ENCODE measurements around the gene KATNA1. TPM values are rescaled to one million over a fixed set of nuclear protein-coding genes. Genes with fewer than 3 reads are reported as not detected.

Gene KATNA1
- total and polyA plus RNA-seq, 9 of the 15 experiments (the other 6 are each of a cell fraction or from before 2014, with no cell fraction given): 22.5 to 76.9 (median 45.0) TPM

DNA sequence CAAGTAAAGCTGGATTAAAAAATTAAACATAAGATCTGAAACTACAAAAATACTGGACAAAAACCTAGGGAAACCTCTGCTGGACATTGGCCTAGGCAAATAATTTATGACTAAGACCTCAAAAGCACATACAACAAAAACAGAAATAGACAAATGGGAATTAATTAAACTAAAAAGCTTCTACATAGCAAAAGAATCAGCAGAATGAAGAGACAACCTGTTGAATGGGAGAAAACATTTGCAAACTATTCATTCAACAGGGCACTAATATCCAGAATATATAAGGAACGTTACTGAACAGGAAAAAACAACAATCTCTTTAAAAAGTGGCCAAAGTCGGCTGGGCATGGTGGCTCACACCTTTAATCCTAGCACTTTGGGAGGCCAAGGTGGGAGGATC lies 89.1 kb downstream of the KATNA1 start (continued):
- TF ChIP-seq MAFK (IDR thresholded peaks at IDR 0.05; ENCODE audit: low read length) (no peak), CEBPB (tag; IDR thresholded peaks at IDR 0.05) (no peak), TARDBP (IDR thresholded peaks at IDR 0.05) (no peak)
- TF ChIP-seq, protein P1, sequence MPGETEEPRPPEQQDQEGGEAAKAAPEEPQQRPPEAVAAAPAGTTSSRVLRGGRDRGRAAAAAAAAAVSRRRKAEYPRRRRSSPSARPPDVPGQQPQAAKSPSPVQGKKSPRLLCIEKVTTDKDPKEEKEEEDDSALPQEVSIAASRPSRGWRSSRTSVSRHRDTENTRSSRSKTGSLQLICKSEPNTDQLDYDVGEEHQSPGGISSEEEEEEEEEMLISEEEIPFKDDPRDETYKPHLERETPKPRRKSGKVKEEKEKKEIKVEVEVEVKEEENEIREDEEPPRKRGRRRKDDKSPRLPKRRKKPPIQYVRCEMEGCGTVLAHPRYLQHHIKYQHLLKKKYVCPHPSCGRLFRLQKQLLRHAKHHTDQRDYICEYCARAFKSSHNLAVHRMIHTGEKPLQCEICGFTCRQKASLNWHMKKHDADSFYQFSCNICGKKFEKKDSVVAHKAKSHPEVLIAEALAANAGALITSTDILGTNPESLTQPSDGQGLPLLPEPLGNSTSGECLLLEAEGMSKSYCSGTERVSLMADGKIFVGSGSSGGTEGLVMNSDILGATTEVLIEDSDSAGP (CRISPR knock-in tag; IDR thresholded peaks at IDR 0.05): no peak

DNA sequence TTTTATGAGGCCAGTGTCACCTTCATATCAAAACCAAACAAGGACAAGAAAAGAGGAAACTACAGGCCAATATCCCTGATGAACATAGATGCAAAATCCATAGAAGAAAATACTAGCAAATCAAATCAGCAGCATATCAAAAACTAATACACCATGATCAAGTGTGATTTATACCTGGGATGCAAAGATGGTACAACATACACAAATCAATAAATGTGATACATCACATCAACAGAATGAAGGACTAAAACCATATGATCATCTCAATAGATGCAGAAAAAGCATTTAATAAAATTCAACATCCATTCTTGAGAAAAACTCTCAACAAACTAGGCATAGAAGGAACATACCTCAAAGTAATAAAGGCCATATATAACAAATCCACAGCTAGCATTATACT lies 90.5 kb downstream of the KATNA1 start:
- H3K27ac ChIP-seq (ENCODE audit: extremely low read depth, low read depth, low read length): no peak overlapping the region
- peaks cover 8 to 11% of the 10 kb centered on the region in 2 experiments; a peak in 3 of 5 replicates for H3K27me3 ChIP-seq (ENCODE audit: control insufficient read depth in 2 of 2, insufficient read depth in 2 of 2, low read length in 2 of 2)
- FAIRE-seq (no peak), ATAC-seq (no peak), DNase-seq (ENCODE audit: extremely low read depth in 1 of 4, low spot score in 3 of 4) (no peak)
- ChIA-PET POLR2A (no interaction called here), CTCF (ENCODE audit: low intra/inter-chr PET ratio) (no interaction called here)
- H3K9me1 ChIP-seq (ENCODE audit: control insufficient read depth, insufficient read depth, low read length): no peaks in the 10 kb centered on the region
- H3K36me3 ChIP-seq (ENCODE audit: control insufficient read depth, insufficient read depth, low read length): no peaks in the 10 kb centered on the region
- no peak overlapping the region for H3K4me2 ChIP-seq (ENCODE audit: insufficient read depth, low read length)
- no peak overlapping the region for H3K4me3 ChIP-seq
- H3K9me3 ChIP-seq (replicated peaks; ENCODE audit: control insufficient read depth, insufficient read depth, low read depth, low read length): no peaks in the 10 kb centered on the region
- no peak overlapping the region for H2AFZ ChIP-seq (ENCODE audit: low read depth, low read length)
- H4K20me1 ChIP-seq (replicated peaks; ENCODE audit: control insufficient read depth, insufficient read depth, low read length): no peaks in the 10 kb centered on the region
- no TSS peak for BruUV-seq (replicated peaks)
- no peak overlapping the region for H3K9ac ChIP-seq (ENCODE audit: insufficient read depth in 1 of 2, low read depth in 2 of 2, low read length in 2 of 2)
- H3K79me2 ChIP-seq (ENCODE audit: control insufficient read depth, insufficient read depth, low read length): no peaks in the 10 kb centered on the region
- intact Hi-C loops (cut with micrococcal nuclease) (no loop called here), in situ Hi-C loops (cut with MboI) (no loop called here)
- H3K4me1 ChIP-seq (replicated peaks in 1 of 2; ENCODE audit: control insufficient read depth in 2 of 2, insufficient read depth in 2 of 2, low read length in 2 of 2): no peaks in the 10 kb centered on the region
- TF ChIP-seq PTTG1 (tag; IDR thresholded peaks at IDR 0.05; ENCODE audit: low read depth) (no peak), MTF1 (CRISPR knock-in tag; IDR thresholded peaks at IDR 0.05; ENCODE audit: borderline replicate concordance) (no peak), ZBED1 (IDR thresholded peaks at IDR 0.05) (no peak), GTF2A2 (tag; IDR thresholded peaks at IDR 0.05) (no peak), ZNF124 (CRISPR knock-in tag; IDR thresholded peaks at IDR 0.05) (no peak), JUN (IDR thresholded peaks at IDR 0.05; ENCODE audit: borderline replicate concordance, low read depth, low read length) (no peak), JUN (CRISPR knock-in tag; IDR thresholded peaks at IDR 0.05; ENCODE audit: borderline replicate concordance) (no peak), MYBL2 (IDR thresholded peaks at IDR 0.05; ENCODE audit: low read depth) (no peak), MYBL2 (CRISPR knock-in tag; IDR thresholded peaks at IDR 0.05; ENCODE audit: borderline replicate concordance) (no peak), DDX20 (tag; IDR thresholded peaks at IDR 0.05; ENCODE audit: low read depth) (no peak)
- TF ChIP-seq, protein P2, sequence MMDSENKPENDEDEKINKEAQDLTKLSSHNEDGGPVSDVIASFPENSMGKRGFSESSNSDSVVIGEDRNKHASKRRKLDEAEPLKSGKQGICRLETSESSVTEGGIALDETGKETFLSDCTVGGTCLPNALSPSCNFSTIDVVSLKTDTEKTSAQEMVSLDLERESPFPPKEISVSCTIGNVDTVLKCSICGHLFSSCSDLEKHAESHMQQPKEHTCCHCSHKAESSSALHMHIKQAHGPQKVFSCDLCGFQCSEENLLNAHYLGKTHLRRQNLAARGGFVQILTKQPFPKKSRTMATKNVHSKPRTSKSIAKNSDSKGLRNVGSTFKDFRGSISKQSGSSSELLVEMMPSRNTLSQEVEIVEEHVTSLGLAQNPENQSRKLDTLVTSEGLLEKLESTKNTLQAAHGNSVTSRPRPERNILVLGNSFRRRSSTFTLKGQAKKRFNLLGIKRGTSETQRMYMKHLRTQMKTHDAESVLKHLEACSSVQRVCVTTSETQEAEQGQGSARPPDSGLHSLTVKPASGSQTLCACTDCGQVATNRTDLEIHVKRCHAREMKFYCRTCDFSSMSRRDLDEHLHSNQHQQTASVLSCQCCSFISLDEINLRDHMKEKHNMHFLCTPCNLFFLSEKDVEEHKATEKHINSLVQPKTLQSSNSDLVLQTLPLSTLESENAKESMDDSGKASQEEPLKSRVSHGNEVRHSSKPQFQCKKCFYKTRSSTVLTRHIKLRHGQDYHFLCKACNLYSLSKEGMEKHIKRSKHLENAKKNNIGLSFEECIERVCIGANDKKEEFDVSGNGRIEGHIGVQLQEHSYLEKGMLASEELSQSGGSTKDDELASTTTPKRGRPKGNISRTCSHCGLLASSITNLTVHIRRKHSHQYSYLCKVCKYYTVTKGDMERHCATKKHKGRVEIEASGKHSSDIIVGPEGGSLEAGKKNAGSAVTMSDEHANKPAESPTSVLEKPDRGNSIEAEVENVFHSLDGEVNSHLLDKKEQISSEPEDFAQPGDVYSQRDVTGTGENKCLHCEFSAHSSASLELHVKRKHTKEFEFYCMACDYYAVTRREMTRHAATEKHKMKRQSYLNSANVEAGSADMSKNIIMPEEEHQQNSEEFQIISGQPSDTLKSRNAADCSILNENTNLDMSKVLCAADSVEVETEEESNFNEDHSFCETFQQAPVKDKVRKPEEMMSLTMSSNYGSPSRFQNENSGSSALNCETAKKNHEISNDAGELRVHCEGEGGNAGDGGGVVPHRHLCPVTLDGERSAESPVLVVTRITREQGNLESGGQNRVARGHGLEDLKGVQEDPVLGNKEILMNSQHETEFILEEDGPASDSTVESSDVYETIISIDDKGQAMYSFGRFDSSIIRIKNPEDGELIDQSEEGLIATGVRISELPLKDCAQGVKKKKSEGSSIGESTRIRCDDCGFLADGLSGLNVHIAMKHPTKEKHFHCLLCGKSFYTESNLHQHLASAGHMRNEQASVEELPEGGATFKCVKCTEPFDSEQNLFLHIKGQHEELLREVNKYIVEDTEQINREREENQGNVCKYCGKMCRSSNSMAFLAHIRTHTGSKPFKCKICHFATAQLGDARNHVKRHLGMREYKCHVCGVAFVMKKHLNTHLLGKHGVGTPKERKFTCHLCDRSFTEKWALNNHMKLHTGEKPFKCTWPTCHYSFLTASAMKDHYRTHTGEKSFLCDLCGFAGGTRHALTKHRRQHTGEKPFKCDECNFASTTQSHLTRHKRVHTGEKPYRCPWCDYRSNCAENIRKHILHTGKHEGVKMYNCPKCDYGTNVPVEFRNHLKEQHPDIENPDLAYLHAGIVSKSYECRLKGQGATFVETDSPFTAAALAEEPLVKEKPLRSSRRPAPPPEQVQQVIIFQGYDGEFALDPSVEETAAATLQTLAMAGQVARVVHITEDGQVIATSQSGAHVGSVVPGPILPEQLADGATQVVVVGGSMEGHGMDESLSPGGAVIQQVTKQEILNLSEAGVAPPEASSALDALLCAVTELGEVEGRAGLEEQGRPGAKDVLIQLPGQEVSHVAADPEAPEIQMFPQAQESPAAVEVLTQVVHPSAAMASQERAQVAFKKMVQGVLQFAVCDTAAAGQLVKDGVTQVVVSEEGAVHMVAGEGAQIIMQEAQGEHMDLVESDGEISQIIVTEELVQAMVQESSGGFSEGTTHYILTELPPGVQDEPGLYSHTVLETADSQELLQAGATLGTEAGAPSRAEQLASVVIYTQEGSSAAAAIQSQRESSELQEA (IDR thresholded peaks at IDR 0.05; ENCODE audit: low read depth): no peak
